Testis (tissue), 3 donors: ENCODE measurements around the gene GDPGP1. TPM values are rescaled to one million over a fixed set of nuclear protein-coding genes. Genes with fewer than 3 reads are reported as not detected.

Experiments used
- DNase-seq: peaks from one replicate; pipeline ENCODE4 v3.0.0-alpha.2; 2019
- H3K27ac ChIP-seq, 2 donors: fragments of 200-600 bp; sonication (generic); one replicate each; pipeline ENCODE4 v1.5.1; 2019
- H3K27me3 ChIP-seq: fragments of 200-600 bp; sonication (generic); one replicate; pipeline ENCODE4 v1.5.1; 2019
- H3K36me3 ChIP-seq: fragments of 200-600 bp; sonication (generic); one replicate; pipeline ENCODE4 v1.5.1; 2017; ENCODE audit warnings: low read depth; ENCODE audit errors: missing control alignments
- H3K4me1 ChIP-seq: fragments of 200-600 bp; sonication (generic); one replicate; pipeline ENCODE4 v1.5.1; 2019
- H3K4me3 ChIP-seq, 2 donors: fragments of 200-600 bp; sonication (generic); one replicate each; pipeline ENCODE4 v1.5.1; 2017 to 2019
- H3K9me3 ChIP-seq: fragments of 200-600 bp; sonication (generic); one replicate; pipeline ENCODE4 v1.5.1; 2017
- CTCF ChIP-seq, 3 experiments: fragments of 450-650 bp in 2 of 3; fragments of 200-600 bp in 1 of 3; sonication (generic) in 1 of 3; IDR thresholded peaks; one replicate each; pipeline ENCODE4 v1.5.1; 2016 to 2019; ENCODE audit warnings: antibody characterized with exemption in 3 of 3, mild to moderate bottlenecking in 2 of 3, moderate library complexity in 1 of 3
- POLR2A ChIP-seq: fragments of 450-650 bp; IDR thresholded peaks from one replicate; pipeline ENCODE4 v1.6.1; 2017; ENCODE audit warnings: antibody characterized with exemption, mild to moderate bottlenecking, moderate library complexity
- WGBS, 2 donors: methylation state at CpG; one replicate each; pipeline ENCODE4 v1.1.5; 2018; 5-methylcytosine and 5-hydroxymethylcytosine counted together
- intact Hi-C: fragments of 100-400 bp; cut with DNase I; formaldehyde crosslinking; loops from one replicate; pipeline ENCODE4 v1.15.1; 2023; ENCODE audit warnings: low total_unique reads
- polyA plus RNA-seq: library from polyadenylated mRNA; stranded (reverse); fragments of 350-450 nt; fragmentation: Illumina TruSeq; extraction: RNeasy Lipid Tissue Mini Kit (QIAGEN cat#74804); gene quantifications from one replicate; pipeline ENCODE4 v1.2.3, GENCODE V29; 2014; ENCODE audit warnings: low read depth, low replicate concordance; ENCODE audit not compliant: insufficient read depth
- total RNA-seq, 2 donors: library from RNA; depleted of rRNA; stranded (reverse); fragments of >200 nt; gene quantifications; one replicate each; pipeline ENCODE4 v1.2.3, GENCODE V29; 2016

The GDPGP1 gene
- total and polyA plus RNA-seq, 3 donors from 2014 or later: 6.2 to 16.1 (median 8.9) TPM

GRCh38 chr15:90223441-90224165, 10.4 kb upstream of the GDPGP1 start:
- Histone ChIP-seq H3K27me3 (no peaks in the 10 kb centered on the region), H3K4me3 (no peak overlapping the region), H3K36me3 (no peaks in the 10 kb centered on the region), H3K27ac (no peak overlapping the region), H3K9me3 (no peaks in the 10 kb centered on the region), H3K4me1 (no peaks in the 10 kb centered on the region)
- 93 to 95% methylated on average over 9 to 22 of the region's 22 CpGs for WGBS, 2 donors
- intact Hi-C loops: no loop called here
- DNase-seq: no peak
- TF ChIP-seq POLR2A: no peak
- no peak for TF ChIP-seq CTCF (IDR thresholded peaks at IDR 0.05)

- no peak overlapping the region for H3K27ac ChIP-seq
- intact Hi-C loops: no loop called here
- H3K4me3 ChIP-seq: no peak overlapping the region
- H3K27me3 ChIP-seq: no peaks in the 10 kb centered on the region
- no peaks in the 10 kb centered on the region for H3K9me3 ChIP-seq
- 96 to 100% methylated on average over 1 to 17 of the region's 17 CpGs for WGBS, 2 donors
- no peaks in the 10 kb centered on the region for H3K4me1 ChIP-seq
- TF ChIP-seq POLR2A (no peak), CTCF (IDR thresholded peaks at IDR 0.05) (no peak)
- DNase-seq: no peak
- no peaks in the 10 kb centered on the region for H3K36me3 ChIP-seq
Measured at GRCh38 chr15:90225047-90225446, 9.0 kb upstream of the GDPGP1 start.

- Histone ChIP-seq H3K9me3 (no peaks in the 10 kb centered on the region), H3K36me3 (no peaks in the 10 kb centered on the region), H3K27me3 (no peaks in the 10 kb centered on the region), H3K4me1 (peaks cover 6% of the 10 kb centered on the region), H3K4me3 (no peak overlapping the region), H3K27ac (no peak overlapping the region)
- TF ChIP-seq CTCF (IDR thresholded peaks at IDR 0.05): no peak
- WGBS, 2 donors: 84 to 87% methylated on average over 10 to 18 of the region's 18 CpGs
- intact Hi-C loops: no loop called here
- no peak for DNase-seq
Measured at GRCh38 chr15:90225504-90226234, 8.3 kb upstream of the GDPGP1 start.

GRCh38 chr15:90227336-90227735, 6.7 kb upstream of the GDPGP1 start:
- H3K4me3 ChIP-seq: no peak overlapping the region
- no peak overlapping the region for H3K27ac ChIP-seq
- H3K27me3 ChIP-seq: no peaks in the 10 kb centered on the region
- H3K9me3 ChIP-seq: no peaks in the 10 kb centered on the region
- TF ChIP-seq CTCF (IDR thresholded peaks at IDR 0.05) (no peak), POLR2A (no peak)
- intact Hi-C loops: no loop called here
- no peaks in the 10 kb centered on the region for H3K36me3 ChIP-seq
- WGBS, 2 donors: 93% methylated on average over 3 to 7 of the region's 7 CpGs
- no peak for DNase-seq
- peaks cover 7% of the 10 kb centered on the region for H3K4me1 ChIP-seq
